HG03066 (cell line): ENCODE data around the gene TAF6.

Experiments
- ATAC-seq: cut with Tn5 transposase; IDR thresholded peaks from one replicate; pipeline ENCODE4 v1.9.1; 2021; ENCODE audit warnings: low read depth; ENCODE audit not compliant: unreplicated experiment

TAF6 gene

GRCh38 chr7:100075418-100075817 is 43.7 kb downstream of the TAF6 start:
- ATAC-seq, result no peak

- no peak for ATAC-seq
These were observed 44.3 kb downstream of the TAF6 start for GRCh38 chr7:100074841-100075240.

GRCh38 chr7:100072462-100072861 is 46.7 kb downstream of the TAF6 start:
- ATAC-seq, result no peak

GRCh38 chr7:100071018-100071723 is 48.0 kb downstream of the TAF6 start:
- ATAC-seq, result no peak

- no peak for ATAC-seq
These were observed 49.2 kb downstream of the TAF6 start for GRCh38 chr7:100069991-100070390.

GRCh38 chr7:100066953-100067352 is 52.2 kb downstream of the TAF6 start:
- ATAC-seq, result no peak

- ATAC-seq, result no peak
These were observed 53.5 kb downstream of the TAF6 start for GRCh38 chr7:100065452-100066186.

- ATAC-seq, result no peak
These were observed 55.0 kb downstream of the TAF6 start for GRCh38 chr7:100064162-100064561.

- ATAC-seq, result no peak
These were observed 55.8 kb downstream of the TAF6 start for GRCh38 chr7:100063376-100063775.

- ATAC-seq, result no peak
These were observed 57.5 kb downstream of the TAF6 start for GRCh38 chr7:100061518-100062193.

GRCh38 chr7:100059251-100059739 is 59.9 kb downstream of the TAF6 start:
- no peak for ATAC-seq
